Adrenal gland (tissue), 12 donors: ENCODE results near the gene KRT79. TPM values are rescaled to one million over a fixed set of nuclear protein-coding genes. Genes with fewer than 3 reads are reported as not detected.
"Not testable (repeated sequence)": the region's sequence is repeated elsewhere in the genome, so short reads cannot be mapped to it uniquely, and the experiment has no call there.

Experiments
- DNase-seq, 7 donors: peaks; one replicate each; pipeline ENCODE4 v3.0.0-alpha.2; 2019 to 2020
- H3K27ac ChIP-seq, 5 donors: fragments of 200-600 bp; sonication (generic) in 4 of 5; 1 replicate in 3 of 5; 2 replicates in 2 of 5; pipeline versions ENCODE4 v1.5.1 to v1.8.0; 2016 to 2020; ENCODE audit warnings: mild to moderate bottlenecking in 1 of 5
- H3K27me3 ChIP-seq: fragments of 200-600 bp; 2 replicates; pipeline ENCODE4 v1.8.0; 2021
- H3K36me3 ChIP-seq, 2 donors: fragments of 200-600 bp; replicated peaks in 1 of 2; 1 replicate in 1 of 2; 2 replicates in 1 of 2; pipeline versions ENCODE4 v1.5.1 to v1.8.0; 2018 to 2022
- H3K4me1 ChIP-seq, 2 donors: fragments of 200-600 bp; replicated peaks in 1 of 2; 1 replicate in 1 of 2; 2 replicates in 1 of 2; pipeline versions ENCODE4 v1.5.1 to v1.8.0; 2018 to 2021
- H3K4me3 ChIP-seq, 4 donors: fragments of 200-600 bp; sonication (generic) in 3 of 4; one replicate each; pipeline ENCODE4 v1.5.1; 2016 to 2018
- H3K9me3 ChIP-seq, 3 donors: fragments of 200-600 bp; sonication (generic) in 1 of 3; replicated peaks in 1 of 3; 1 replicate in 2 of 3; 2 replicates in 1 of 3; pipeline versions ENCODE4 v1.5.1 to v1.8.0; 2016 to 2021
- POLR2A ChIP-seq, 2 donors: fragments of 450-650 bp; IDR thresholded peaks; one replicate each; pipeline ENCODE4 v1.6.1; 2017; ENCODE audit warnings: antibody characterized with exemption in 2 of 2, mild to moderate bottlenecking in 2 of 2, moderate library complexity in 1 of 2
- WGBS, 4 donors: extraction: QIAGEN DNeasy Blood & Tissue Kit in 2 of 4; methylation state at CpG; one replicate each; pipeline versions ENCODE4 v1.1.5 to v1.1.7; 2013 to 2017; 5-methylcytosine and 5-hydroxymethylcytosine counted together
- intact Hi-C, 2 donors: fragments of 100-400 bp; cut with DNase I; formaldehyde crosslinking; loops; one replicate each; pipeline versions ENCODE4 v1.14.1 to v1.15.0; 2022 to 2023
- polyA plus RNA-seq, 3 donors: library from polyadenylated mRNA; stranded (reverse); fragments of 200-250 nt in 2 of 3; fragments of 350-450 nt in 1 of 3; fragmentation: Illumina TruSeq in 1 of 3; extraction: RNeasy Lipid Tissue Mini Kit (QIAGEN cat#74804) in 1 of 3; gene quantifications; one replicate each; pipeline ENCODE4 v1.2.3, GENCODE V29; 2013 to 2014
- total RNA-seq, 9 donors: library from RNA; depleted of rRNA in 4 of 9; stranded (reverse); fragments of >200 nt in 4 of 9; fragments of 120-200 nt in 1 of 9; fragmentation: NEBNext Ultra II Directional in 1 of 9; extraction: Animal tissue kit (Norgen Biotek cat#: 25700) in 1 of 9; gene quantifications; one replicate each; pipeline versions ENCODE4 v1.1.0 to v1.2.4, GENCODE V29; 2013 to 2023
- TF ChIP-seq, protein P1 (sequence below), 6 experiments: fragments of 450-650 bp in 4 of 6; fragments of 200-600 bp in 2 of 6; sonication (generic) in 1 of 6; IDR thresholded peaks; 1 replicate in 5 of 6; 2 replicates in 1 of 6; pipeline versions ENCODE4 v1.5.1 to v1.8.0; 2016 to 2021; ENCODE audit warnings: antibody characterized with exemption in 6 of 6, mild to moderate bottlenecking in 2 of 6, moderate library complexity in 1 of 6
- donor health status: healthy with polysubstance abuse.
- donor health status: Bipolar disorder and iron deficiency.
- donor health status: DM: yes; HTN: yes; CAD: no.
- donor health status: DM: no; HTN: no; CAD: no.
- donor health status: DM: no; HTN: no; CAD: no.
- donor health status: DM: yes; HTN: yes; CAD: no.

KRT79 gene
- total and polyA plus RNA-seq, 12 donors = 0.24 TPM; not detected in 11

DNA sequence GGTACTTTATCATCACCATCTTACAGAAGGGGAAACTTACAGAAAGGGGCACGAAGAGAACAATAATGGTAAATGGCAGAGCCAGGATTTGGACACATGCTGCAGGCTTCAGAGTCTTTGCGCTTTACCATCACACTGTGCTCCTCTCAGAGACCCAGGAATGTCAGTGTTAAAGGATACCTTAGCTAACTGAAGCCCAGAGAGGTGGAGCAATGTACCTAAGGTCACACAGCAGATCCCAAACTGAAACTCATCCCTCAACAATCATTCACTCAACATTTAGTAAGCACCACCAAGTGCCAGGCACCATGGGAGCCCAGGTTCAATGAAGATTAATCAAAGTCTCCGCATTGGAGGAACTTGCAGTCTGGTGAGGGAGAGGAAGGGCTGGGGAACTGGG, 22.7 kb upstream of the KRT79 start:
- Histone ChIP-seq H3K36me3 (no peaks in the 10 kb centered on the region), H3K27ac (no peak overlapping the region), H3K9me3 (no peaks in the 10 kb centered on the region), H3K4me3 (no peak overlapping the region), H3K4me1 (no peaks in the 10 kb centered on the region), H3K27me3 (peaks cover 4% of the 10 kb centered on the region)
- TF ChIP-seq, protein P1, sequence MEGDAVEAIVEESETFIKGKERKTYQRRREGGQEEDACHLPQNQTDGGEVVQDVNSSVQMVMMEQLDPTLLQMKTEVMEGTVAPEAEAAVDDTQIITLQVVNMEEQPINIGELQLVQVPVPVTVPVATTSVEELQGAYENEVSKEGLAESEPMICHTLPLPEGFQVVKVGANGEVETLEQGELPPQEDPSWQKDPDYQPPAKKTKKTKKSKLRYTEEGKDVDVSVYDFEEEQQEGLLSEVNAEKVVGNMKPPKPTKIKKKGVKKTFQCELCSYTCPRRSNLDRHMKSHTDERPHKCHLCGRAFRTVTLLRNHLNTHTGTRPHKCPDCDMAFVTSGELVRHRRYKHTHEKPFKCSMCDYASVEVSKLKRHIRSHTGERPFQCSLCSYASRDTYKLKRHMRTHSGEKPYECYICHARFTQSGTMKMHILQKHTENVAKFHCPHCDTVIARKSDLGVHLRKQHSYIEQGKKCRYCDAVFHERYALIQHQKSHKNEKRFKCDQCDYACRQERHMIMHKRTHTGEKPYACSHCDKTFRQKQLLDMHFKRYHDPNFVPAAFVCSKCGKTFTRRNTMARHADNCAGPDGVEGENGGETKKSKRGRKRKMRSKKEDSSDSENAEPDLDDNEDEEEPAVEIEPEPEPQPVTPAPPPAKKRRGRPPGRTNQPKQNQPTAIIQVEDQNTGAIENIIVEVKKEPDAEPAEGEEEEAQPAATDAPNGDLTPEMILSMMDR (IDR thresholded peaks at IDR 0.05) = no peak
- TF ChIP-seq POLR2A (IDR thresholded peaks at IDR 0.05) = no peak
- DNase-seq = no peak
- intact Hi-C loops = no loop called here
- 77 to 89% (median 85%) methylated on average over 3 of the region's 3 CpGs for WGBS, 4 donors

DNA sequence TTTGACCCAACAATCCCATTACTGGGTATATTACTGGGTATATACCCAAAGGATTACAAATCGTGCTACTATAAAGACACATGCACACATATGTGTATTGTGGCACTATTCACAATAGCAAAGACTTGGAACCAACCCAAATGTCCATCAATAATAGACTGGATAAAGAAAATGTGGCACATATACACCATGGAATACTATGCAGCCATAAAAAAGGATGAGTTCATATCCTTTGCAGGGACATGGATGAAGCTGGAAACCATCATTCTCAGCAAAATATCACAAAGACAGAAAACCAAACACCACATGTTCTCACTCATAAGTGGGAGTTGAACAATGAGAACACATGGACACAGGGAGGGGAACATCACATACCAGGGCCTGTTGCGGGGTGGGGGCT, 22.0 kb upstream of the KRT79 start:
- H3K4me1 ChIP-seq, H3K27ac ChIP-seq, H3K27me3 ChIP-seq, DNase-seq, H3K4me3 ChIP-seq, H3K9me3 ChIP-seq, intact Hi-C loops, H3K36me3 ChIP-seq: not testable (repeated sequence)
- 83 to 95% (median 93%) methylated on average over 2 of the region's 2 CpGs for WGBS, 4 donors

DNA sequence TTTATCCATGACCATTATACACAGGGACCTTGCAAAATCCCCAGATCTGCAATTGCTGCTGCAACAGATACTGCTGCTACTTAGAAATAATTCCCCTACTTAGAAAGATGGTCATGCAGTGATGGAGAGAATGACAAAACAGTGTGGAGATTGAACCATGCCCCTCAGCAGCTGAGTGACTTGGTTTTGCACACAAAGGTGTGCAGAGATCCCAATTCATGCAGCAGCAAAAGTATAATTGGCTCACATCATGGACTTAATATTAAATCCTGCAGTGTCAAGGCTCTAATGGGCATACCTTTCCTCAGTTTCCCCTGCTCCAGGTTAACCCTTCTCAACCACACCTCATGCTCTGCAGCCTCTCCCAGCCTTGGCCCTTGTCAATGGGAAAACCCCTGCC, 17.7 kb upstream of the KRT79 start:
- no peak overlapping the region for H3K4me3 ChIP-seq
- no peaks in the 10 kb centered on the region for H3K9me3 ChIP-seq
- no peaks in the 10 kb centered on the region for H3K36me3 ChIP-seq
- intact Hi-C loops = no loop called here
- TF ChIP-seq POLR2A (IDR thresholded peaks at IDR 0.05) = no peak
- TF ChIP-seq, protein P1 (IDR thresholded peaks at IDR 0.05) = no peak
- DNase-seq = no peak
- no peak overlapping the region for H3K27ac ChIP-seq
- no peaks in the 10 kb centered on the region for H3K4me1 ChIP-seq
- no peaks in the 10 kb centered on the region for H3K27me3 ChIP-seq

DNA sequence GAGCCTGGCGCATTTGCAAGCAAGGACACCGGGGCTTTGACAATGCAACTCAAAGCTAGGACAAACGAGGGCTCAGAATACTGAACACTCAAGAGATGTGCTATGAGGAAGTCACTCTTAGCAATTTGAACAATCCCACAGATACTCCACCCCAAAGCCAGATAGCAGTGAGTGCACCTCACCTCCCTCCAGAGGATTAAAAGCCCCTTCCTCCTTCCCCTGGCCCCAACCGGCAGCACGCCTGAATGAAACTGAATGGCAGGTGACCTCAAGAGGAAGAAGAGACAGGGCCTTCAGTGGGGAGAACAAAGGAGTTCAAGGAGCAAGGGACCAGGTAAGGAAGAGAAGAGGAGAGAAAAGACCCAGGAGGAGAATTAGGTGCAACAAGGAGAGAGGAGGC, 16.6 kb upstream of the KRT79 start:
- no peak for DNase-seq
- Histone ChIP-seq H3K9me3 (no peaks in the 10 kb centered on the region), H3K27ac (no peak overlapping the region), H3K4me1 (no peaks in the 10 kb centered on the region), H3K4me3 (no peak overlapping the region), H3K36me3 (no peaks in the 10 kb centered on the region), H3K27me3 (no peaks in the 10 kb centered on the region)
- intact Hi-C loops = no loop called here
- WGBS, 4 donors = 72 to 85% (median 78%) methylated on average over 5 of the region's 5 CpGs
- TF ChIP-seq, protein P1 (IDR thresholded peaks at IDR 0.05) = no peak
- TF ChIP-seq POLR2A (IDR thresholded peaks at IDR 0.05) = no peak

DNA sequence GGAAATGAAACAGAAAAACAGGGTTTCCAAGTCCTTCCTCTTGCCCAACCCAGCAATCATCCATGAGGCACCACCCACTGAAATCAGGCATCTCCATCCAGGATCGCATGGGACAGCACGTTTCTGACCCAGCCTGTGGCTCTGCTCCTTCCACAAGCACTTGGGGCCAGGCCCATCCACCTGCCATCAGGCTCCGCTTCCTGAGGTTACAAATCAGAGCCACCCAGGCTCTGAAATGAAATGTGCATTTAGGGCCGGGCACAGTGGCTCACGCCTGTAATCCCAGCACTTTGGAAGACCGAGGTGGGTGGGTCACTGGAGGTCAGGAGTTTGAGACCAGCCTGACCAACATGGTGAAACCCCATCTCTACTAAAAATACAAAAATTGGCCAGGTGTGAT, 15.4 kb upstream of the KRT79 start:
- Histone ChIP-seq H3K27ac (no peak overlapping the region), H3K4me3 (no peak overlapping the region), H3K36me3 (no peaks in the 10 kb centered on the region), H3K4me1 (no peaks in the 10 kb centered on the region), H3K27me3 (no peaks in the 10 kb centered on the region), H3K9me3 (no peaks in the 10 kb centered on the region)
- WGBS, 4 donors = 86 to 91% (median 88%) methylated on average over 6 of the region's 6 CpGs
- no peak for DNase-seq
- TF ChIP-seq POLR2A (IDR thresholded peaks at IDR 0.05) = no peak
- TF ChIP-seq, protein P1 (IDR thresholded peaks at IDR 0.05) = no peak
- intact Hi-C loops = no loop called here
